Stimulated activated CD8-positive, alpha-beta memory T cell treated with anti-CD3 and anti-CD28 coated beads, Interleukin-7, amount 100 ng/mL, for 48 hours (primary cell): ENCODE data around the gene HMOX1.
"Not testable (repeated sequence)": the region's sequence is repeated elsewhere in the genome, so short reads cannot be mapped to it uniquely, and the experiment has no call there.

Experiments used
- DNase-seq, 2 donors: peaks; one replicate each; pipeline ENCODE4 v3.0.0-alpha.2; 2020; ENCODE audit warnings: low read depth in 1 of 2; ENCODE audit errors: extremely low read depth in 1 of 2

The HMOX1 gene

DNA sequence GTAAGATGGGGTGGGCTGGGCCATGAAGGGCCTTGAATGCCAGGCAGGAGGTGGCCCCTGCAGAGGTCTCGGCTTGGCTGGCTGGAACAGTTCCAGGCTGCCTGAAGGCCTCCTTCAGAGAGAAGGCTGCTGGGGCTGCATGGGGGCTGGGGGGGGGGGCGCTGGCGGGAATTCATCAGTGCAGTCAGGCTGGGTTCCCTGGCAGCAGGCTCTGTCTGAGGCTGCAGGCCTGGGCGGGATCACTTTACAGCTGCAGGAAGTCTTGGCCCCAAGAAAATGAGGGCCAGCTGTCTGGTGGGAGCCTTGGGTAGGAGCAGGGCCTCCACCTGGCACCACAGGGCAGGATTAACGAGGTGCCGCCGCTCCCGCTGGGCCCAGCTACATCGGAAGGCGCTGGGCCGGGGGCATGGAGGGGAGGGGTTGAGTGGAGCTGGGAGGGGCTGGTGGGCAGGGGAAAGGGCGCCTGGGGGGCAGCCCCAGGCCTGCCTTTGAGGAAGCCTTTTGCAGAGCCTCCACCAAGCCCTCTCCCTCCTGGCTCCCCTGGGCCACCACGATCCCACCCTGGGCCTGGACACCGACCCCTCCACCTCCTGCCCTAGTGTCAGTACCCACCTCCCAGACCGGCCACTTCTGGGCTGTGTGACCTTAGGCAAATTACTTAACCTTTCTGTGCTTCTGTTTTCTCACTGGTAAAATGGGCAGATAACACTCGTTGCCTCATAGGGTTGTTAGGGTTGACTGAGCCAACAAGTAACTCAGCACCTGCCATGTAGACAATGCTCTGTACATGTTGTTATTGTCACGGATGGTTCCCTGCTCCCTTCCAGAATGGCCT, 31.0 kb upstream of the HMOX1 start:
- no peak for DNase-seq

- peak; percentile 67 to 82 for DNase-seq
Observed at GRCh38 chr22:35350539-35351503, 30.1 kb upstream of the HMOX1 start.

DNA sequence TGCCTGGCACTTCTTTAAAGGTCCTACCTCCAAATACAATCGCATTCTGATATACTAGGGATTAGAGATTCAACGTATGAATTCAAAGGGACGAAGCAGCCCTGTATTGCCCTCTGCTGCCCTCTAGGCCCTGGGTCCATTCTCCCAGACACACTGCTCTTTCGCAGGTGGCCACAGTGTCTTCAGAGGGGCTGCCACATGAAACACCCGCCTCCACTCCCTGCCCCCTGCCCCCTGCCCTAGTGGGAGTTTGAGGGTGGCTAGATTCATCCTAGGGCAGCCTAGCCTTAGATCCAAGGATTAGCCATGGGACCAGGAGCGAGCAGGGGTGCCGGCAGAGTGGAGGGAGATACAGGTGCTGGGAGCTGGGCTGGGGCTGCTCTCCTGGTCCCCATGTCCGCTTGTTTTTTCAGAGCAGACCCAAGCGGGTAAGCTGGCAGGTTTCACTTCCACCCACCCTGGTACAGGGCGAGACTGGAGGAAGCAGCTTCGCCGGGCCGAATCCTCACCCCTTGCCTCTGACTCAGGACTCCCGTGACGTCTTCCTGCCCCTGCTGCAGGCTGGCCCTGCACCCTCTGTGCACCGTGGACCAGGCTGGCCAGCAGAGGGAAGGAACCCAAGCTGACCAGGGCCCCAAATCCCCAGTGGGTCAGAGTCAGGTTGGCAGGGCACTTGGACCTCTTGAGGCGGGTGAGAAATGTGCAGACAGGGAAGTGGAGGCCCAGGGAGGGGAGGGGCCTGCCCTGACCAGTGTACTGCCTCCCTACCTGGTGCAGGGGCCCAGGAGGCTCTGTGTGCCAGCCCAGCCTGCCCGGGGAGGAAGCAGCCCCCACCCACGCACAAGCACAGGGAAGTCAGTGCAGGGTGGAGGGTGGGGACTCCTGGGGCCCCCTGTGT, 28.4 kb upstream of the HMOX1 start:
- DNase-seq, result peak; percentile 50 to 72

- no peak for DNase-seq
Observed at GRCh38 chr22:35353318-35353717, 27.6 kb upstream of the HMOX1 start.

DNA sequence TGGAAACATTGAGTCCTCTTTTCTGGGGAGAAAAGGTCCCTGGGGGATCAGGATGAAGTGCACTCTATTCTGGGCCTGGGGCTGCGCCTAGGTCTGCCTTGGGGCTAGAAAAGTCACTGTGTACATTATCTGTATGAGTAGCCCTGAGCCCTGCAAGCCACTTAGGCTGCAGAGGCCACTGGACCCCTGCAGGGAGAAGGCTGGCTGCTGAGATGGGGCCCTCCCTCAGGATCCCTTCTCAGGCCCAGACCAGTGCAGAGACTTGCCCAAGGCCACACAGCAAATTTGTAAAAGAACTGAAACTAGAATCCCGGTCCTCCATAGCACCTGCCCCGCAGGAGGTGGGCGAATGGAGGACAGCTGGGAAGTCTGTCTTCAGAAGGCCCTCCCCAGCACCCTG, 26.8 kb upstream of the HMOX1 start:
- DNase-seq, result no peak

- no peak for DNase-seq
Observed at GRCh38 chr22:35357883-35358621, 22.8 kb upstream of the HMOX1 start.

DNA sequence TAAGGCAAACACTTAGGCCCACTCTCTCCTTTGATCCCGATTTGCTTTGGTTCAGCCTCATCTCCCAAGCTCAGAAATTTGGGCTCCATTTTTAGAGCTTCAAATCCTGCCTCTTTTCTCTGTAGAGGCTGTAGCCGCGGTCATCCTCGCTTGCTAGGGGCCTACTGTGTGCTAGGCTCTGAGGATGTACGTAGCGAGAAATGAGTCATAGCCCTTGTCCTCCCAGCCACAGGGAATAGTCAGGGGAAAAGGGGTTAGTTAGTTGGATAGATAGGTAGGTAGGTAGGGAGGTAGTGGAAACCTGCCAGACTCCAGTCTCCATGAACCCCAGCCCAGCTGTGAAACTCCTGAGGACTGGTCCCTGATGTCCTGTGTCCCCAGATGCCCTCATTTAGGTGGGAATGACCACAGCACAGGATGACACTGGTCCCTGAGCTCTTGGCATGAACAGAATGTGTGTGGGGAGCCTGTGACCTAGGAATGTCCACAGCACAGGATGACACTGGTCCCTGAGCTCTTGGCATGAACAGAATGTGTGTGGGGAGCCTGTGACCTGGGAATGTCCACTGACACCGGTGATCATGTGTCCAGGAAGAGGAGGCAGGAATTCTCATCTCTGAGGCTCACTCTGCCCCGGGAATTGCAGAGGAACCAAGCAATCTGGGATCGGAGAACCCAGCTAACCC, 21.4 kb upstream of the HMOX1 start:
- no peak for DNase-seq

DNA sequence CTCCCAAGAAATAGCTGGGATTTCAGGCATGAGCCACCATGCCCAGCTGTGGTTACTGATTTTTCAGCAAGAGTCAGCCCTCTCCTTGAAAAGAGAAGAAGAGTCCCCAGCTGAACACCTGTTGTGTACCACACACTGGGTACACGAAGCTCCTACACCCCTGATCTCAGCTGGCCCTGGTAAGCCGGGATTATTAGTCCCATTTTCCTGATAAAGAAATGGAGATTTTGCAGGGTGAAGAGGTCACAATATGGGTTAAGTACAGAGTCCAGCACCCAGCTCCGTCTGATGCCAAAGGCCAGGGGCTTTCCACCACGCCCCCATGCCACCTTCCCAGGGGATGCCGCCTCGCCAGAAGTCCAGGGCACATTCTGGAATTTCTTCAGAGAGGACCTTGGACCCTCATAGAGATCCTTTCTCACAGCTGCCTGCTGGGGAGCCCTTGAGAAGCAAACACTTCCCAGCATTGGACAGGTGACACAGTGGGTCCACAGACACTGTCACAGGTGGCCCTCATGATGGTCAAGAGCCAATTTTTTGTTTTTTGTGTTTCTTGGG, 19.8 kb upstream of the HMOX1 start:
- no peak for DNase-seq

- no peak for DNase-seq
Observed at GRCh38 chr22:35363566-35364086, 17.3 kb upstream of the HMOX1 start.

DNA sequence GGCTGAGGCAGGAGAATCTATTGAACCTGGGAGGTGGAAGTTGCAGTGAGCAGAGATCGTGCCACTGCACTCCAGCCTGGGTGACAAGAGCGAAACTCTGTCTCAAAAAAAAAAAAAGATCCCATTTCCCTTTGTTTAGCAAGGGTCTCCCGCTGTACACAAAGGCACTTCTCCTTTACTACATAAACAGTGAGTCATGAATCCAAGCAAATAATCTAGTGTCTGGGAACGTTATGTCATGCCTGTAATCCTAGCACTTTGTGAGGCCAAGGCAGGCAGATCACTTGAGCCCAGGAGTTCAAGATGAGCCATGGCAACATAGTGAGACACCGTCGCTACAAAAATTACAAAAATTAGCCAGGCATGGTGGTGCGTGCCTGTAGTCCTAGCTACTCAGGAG, 16.7 kb upstream of the HMOX1 start:
- not testable (repeated sequence) for DNase-seq

DNA sequence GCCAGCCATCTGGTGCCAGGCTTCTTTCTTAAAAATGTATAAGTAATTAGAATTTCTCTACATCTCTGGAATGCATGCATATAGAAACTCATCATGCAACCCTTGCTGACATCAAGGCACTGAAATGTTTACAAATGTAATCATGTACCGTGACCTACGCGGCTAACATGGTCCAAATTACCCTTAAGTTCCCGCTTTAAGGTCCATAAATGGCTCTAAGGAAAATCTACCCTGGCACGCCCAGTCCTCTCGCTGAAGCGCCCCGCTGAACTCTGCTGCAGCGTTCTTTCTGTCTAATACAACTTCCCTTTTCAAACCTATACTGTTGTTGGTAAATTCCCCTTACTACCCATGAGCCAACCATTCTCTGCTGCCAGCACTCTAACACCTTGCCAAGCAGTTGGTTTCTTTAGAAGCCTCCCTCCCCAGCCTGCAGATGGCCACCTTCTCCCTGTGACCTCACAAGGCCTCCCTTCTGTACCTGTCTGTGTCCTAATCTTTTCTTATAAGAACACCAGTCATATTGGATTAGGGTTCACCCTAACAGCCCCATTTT, 13.5 kb upstream of the HMOX1 start:
- no peak for DNase-seq

DNA sequence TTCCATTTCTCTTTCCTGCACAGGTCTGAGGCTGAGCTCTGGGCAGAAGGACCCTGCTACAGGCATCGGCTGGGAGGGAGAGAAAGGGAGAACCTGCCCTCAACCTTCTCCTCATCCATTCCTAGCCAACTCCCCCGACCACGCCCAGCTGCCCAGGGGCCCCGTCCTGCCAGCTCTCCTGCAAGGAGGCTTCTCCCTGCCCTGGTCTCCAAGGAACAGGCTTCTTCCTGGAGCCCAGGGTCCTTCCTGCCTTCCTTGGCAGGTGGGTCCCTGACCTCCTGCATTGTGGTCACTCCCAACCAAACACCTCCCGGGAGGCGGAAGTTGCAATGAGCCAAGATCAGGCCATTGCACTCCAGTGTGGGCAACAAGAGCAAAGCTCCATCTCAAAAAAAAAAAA, 12.5 kb upstream of the HMOX1 start:
- no peak for DNase-seq

DNA sequence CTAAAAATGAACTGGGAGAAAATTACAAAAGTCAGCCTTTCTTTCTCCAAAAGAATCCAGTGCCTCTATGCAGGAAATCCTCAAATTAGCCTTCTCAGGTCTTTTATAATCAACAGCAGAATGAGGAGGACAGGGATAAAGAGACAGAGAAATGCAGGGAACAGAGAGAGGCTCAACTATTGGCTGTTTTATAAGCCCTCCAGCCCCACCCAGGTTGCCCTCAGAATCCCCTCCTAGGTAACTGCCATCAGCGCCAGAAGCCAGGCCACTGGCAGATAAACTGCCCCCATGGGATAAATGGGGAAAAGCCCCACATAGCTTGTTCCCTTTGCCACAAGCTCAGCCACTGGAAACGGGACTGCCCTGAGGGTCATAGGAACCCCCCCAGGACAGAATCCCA, 10.9 kb upstream of the HMOX1 start:
- no peak for DNase-seq

DNA sequence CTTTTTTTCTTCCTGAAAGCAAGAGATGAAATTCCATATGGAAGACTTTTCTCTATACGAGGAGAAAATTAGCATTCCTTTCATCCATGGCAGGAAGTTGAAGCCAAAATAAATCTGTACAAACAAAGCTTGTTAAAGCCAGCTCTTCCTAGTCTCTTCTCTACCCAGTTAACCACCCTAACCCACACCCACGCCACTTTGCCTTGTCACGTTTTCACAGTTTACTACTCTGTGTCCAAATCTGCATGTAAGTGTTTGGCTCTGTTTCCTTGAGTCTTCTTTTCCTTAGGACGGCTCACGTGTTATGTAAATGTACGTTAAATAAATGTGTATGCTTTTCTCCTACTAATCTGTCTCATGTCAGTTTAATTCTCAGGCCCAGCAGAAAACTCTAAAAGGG, 7.1 kb upstream of the HMOX1 start:
- no peak for DNase-seq

DNA sequence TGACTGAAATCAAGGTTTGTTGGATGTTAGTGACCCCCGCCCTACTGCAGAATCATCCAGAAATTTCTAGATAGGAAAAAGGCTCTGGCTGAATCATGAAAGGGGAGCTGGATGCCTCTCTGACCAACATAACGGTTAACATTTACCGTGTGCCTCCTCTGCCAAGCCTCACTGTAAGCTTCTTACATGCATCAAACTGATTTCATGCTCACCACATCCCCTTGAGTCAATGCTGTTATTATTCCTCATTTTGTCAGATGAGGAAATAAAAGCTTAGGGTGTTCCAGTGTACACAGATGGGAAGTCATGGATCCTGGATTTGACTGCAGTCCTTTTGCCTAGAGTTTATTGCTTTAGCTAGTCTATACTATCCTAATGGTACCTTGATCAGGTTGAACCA, 5.9 kb upstream of the HMOX1 start:
- DNase-seq, result no peak

GRCh38 chr22:35375526-35375925, 5.4 kb upstream of the HMOX1 start:
- no peak for DNase-seq

DNA sequence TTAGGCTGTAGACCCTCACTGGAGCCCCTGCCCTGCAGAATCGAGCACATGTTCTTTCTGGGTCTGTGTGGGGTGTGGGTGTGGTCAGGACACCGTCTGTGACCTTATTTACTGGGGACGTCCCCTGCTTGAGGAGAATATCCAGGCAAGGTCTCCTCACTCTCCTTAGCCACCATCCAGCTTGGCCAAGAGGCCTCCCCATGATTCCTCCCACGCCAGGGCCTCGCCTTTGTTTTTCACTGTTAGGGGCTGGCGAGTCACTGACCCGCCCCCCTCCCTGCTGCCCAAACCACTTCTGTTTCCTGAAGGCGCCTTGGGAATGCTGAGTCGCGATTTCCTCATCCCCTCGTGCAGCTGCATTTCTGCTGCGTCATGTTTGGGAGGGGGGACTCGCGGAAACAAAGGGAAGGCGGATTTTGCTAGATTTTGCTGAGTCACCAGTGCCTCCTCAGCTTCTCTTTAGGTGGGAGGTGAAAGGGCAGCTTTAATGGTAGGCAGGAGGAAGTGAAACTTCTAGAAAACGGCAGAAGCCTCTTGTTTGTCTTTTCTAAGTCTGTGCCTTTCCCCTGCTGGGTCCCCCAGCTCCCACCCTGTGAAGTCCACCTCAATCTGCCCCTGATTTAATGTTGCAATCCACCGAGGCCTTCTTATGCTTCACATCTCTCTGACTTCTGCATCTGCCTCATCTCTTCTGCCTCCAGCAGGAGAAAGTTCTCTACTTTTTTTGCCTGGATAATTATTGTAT, 4.0 kb upstream of the HMOX1 start:
- peak in 1 of 2 donors; percentile 23 for DNase-seq

DNA sequence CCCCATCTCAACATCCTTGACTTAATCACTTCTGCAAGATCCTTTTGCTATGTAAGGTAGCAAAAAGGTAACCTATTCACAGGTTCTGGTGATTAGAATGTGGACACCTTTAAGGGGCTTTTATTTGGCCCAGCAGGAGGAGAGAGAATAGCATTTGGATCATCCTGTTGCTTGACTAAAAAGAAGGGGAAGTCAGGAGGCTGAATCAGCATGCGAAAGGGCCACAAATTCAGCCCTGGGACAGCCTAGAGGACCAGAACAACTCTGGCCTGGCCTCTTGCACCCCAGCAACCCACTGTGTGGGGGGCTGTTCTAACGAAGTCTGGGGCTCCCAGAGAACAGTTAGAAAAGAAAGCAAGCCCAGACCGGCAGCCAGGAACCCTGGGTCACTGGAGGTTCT, 3.2 kb upstream of the HMOX1 start:
- no peak for DNase-seq
